GM18511 (cell line): ENCODE results near the gene ARHGAP44.

Experiments
- ATAC-seq: cut with Tn5 transposase; IDR thresholded peaks from one replicate; pipeline ENCODE4 v1.9.1; 2021; ENCODE audit warnings: mild to moderate bottlenecking, moderate library complexity; ENCODE audit not compliant: unreplicated experiment

The ARHGAP44 gene, protein sequence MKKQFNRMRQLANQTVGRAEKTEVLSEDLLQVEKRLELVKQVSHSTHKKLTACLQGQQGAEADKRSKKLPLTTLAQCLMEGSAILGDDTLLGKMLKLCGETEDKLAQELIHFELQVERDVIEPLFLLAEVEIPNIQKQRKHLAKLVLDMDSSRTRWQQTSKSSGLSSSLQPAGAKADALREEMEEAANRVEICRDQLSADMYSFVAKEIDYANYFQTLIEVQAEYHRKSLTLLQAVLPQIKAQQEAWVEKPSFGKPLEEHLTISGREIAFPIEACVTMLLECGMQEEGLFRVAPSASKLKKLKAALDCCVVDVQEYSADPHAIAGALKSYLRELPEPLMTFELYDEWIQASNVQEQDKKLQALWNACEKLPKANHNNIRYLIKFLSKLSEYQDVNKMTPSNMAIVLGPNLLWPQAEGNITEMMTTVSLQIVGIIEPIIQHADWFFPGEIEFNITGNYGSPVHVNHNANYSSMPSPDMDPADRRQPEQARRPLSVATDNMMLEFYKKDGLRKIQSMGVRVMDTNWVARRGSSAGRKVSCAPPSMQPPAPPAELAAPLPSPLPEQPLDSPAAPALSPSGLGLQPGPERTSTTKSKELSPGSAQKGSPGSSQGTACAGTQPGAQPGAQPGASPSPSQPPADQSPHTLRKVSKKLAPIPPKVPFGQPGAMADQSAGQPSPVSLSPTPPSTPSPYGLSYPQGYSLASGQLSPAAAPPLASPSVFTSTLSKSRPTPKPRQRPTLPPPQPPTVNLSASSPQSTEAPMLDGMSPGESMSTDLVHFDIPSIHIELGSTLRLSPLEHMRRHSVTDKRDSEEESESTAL

DNA sequence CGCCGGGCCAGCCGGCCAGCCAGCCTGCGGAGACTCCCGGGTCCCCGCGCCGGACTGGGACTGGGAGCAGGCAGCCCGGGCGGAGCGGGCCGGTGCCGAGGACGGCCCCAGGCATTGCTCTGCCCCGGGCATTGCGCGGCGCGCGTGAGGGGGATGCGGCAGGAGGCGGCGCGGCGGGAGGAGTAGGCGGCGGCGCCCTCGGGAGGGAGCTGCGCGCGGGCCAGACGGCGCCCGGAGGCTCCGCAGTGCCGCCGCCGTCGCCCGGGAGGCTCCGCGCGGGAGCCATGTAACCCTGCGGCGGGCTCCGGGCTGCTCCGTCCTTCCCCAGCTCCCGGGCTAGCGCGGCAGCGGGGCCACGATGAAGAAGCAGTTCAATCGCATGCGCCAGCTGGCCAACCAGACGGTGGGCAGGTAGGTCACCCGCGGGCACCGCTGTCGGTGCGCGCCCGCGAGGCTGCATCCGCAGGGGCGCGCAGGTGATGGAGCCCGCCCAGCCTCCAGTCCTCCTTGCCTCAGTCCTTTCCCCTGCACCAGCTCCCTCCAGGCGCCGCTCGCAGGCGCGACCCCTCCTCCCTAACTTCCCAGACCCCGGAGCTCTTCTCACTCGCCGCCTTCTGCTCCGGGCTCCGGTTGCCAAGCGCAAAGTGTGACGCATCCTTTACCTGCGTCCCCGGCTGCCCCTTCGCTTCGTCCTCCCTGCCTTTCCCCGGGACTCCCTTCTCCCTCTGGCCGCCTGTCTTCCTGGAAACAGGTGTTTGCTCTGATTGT is at the start of gene ARHGAP44:
ARHGAP44 (plus strand) TSS at position 18 of the 768 bp plus-strand sequence; CDS start at position 359, 341 bp downstream.
- peak; percentile 88 for ATAC-seq

DNA sequence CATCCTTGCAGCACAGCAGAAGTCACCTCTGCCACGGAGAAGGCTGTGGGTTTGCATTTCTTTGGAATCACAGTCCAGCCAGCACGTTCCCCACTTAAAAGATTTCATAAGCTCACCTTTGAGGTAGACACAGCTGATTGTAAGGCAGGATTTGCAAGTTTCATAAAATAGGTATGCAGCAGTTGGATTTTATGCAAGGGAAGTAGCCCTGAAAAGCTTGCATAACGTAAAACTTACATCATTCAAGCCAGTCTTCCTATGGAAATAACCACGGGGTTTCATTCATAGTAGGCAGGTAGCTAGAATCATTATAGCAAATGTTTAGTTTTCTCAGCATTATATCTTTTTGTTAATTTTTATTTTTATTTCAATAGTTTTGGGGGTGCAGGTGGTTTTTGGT is 49.8 kb upstream of the ARHGAP44 start:
- no peak for ATAC-seq

DNA sequence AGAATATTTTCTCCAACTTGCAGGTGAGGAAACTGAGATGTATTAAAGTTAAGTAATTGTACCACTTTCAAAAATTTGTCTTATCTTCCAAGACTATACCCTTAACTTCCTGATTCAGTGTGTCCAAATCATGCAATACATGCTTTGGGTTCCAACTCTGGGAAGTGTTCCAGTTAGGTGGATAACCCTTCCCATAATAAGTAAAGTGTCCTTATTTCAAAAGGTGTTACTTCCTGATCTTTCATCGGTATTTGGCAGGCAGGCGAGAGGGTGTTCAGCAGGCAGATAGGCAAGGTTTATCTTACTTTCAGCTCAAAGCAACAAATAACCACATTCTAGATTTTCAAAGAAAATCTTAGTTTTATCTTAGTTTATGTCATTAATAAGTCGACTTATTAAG is 46.3 kb upstream of the ARHGAP44 start:
- no peak for ATAC-seq

DNA sequence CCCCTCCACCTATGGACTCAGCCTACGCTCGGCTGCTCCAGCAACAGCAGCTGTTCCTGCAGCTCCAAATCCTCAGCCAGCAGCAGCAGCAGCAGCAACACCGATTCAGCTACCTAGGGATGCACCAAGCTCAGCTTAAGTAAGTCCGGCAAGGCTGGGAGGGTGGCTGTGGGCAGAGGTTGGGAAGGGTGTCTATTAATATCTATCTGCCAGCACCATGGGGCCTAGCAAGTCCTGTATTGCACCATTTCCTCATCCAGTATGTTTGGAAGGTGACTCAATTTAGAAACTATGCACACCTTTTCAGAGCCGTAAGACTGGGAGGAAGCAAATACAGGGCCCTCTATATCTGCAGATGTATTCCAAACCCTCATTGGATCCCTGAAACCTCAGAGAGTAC is 45.0 kb upstream of the ARHGAP44 start:
- ATAC-seq: no peak

DNA sequence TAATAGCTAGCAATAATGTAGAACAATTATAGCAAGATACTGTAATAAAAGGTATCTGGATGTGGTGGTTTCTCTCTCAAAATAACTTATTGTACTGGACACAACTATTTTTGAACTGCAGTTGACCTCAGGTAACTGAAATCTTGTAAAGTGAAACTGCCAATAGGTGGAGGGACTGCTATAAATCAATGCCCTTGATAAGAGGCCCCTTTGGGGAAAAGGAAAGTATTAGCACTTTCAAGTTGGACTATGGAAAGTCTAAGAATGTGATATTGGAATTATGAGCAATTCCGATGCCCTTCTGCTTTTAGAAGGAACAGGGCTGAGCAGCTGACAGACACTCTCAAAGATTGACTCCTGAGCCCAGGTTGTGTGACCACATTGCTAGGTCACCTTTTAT is 44.5 kb upstream of the ARHGAP44 start:
- no peak for ATAC-seq

DNA sequence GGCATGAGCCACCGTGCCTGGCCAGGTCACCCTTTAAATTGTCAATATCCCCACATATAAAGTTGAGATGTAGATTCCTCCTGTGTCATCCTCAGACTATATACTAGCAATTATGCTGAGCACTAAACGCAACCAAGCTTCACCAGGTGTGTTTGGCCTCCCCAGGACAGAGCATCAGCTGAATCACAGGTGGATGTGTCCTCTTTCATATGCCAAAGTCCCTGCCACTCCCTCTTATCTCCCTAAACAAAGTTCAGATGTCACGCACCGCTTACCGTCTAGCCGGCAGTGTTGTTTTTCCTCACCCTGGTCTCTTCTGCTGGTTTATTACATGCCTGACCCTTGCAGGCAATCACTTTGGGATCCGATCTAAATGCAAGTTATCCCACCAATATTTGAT is 43.8 kb upstream of the ARHGAP44 start:
- ATAC-seq: no peak

DNA sequence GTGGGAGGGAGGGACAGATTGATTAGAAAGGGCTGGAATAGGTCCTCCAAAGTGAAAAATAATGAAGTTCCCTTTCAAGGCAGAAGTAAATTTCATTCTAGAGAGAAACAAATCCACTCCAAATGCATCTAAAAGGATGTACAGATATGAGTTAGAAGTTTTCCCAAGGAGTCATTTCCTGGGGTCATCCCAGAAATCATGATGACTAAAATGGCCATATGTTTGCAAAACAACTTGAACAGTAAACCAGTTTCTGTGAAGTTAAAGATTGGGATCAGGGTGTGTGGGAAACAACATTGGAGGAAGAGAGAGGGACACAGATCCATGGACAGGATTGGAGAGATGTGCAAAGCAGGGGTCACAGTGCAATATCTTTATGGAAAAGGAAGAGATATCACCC is 32.5 kb upstream of the ARHGAP44 start:
- ATAC-seq: no peak

DNA sequence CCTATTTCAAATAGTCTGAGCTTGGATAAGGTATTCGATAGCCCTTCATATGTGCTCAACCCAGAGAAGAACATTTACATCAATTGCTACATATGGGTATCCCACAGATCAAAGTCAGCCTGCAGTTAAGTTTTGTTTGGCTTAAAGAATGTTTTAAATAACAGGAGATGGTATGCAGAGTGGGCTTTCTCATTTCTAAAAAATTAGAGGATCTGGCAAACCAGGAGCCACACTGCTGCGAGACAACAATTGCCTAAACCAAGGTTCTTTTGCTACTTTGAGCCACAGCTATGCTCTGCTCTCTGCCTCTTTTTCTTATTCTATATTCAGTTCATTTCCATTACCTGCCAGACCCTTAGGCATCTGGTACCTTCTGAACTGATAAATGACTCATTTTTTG is 30.2 kb upstream of the ARHGAP44 start:
- no peak for ATAC-seq

DNA sequence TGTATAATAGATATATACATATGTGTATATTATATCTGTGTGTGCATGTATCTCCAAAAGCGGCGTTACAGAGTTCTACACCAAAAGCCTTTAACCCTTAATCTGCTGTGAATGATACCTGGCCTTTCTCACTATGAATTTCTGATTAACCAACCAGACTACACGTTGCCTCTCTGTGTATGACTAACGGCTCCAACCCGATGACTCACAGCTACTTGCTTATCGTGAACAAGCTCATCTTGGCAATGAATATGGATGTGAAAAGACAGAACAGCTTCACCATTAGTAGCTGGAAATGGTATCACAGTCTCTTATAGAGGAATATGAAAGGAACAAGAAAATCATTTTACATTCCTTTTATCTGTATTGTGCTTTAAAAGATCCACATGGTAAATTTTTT is 23.8 kb upstream of the ARHGAP44 start:
- ATAC-seq: no peak

DNA sequence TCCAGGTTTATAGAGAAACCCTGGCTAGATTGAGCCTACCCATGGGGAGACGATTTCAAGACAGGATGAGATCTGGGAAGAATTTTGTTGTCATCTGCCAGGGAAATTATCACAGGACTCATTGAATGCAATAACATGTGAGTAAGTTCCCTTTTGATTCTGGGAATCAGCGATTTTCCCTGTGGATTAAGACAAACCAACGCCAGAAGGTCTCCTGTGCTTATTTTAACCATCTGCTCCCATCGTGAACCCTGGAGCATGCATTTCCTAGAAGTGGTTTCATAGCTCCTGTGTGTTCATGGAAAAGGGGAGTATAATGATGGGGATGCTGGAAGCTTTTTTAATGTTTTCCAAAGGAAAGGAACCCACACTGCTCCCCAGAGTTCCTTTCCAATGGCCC is 21.0 kb upstream of the ARHGAP44 start:
- no peak for ATAC-seq

DNA sequence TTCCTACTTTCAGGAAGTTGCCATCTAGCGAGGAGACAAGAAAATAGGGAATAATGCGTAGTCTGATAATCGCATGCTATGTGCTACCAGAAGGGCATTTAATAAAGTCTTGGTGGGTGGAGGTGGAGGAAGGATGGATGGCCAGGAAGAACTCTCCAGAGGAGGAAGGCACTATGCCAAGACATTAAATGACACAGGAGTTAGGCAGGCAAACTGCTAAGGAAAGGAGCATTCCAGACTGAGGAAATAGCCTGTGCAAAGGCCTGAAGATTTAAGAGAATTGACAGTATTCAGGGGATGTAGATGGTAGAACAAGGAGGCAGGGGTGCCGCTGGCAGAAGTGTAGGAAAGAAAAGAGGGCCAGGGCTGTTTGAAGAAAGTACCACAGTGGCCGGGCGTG is 19.3 kb upstream of the ARHGAP44 start:
- ATAC-seq: no peak

DNA sequence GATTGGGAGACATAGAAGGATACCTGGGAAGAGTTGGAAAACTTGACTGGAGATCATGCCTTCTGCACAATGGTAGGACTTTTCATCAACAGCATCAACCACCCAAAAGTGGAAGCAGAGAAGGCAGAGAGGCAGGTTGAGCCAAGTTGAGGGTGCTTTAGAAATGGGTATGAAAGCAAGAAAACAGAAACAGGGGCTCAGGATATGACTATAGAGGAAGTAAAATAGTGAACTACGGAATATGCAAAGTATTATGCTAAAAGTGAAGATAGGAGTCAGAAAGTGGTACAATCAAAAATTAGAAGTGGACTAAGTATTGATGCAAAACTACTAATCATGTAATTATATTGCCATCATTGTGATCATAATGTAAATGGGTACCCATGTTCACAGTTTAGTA is 16.1 kb upstream of the ARHGAP44 start:
- no peak for ATAC-seq

DNA sequence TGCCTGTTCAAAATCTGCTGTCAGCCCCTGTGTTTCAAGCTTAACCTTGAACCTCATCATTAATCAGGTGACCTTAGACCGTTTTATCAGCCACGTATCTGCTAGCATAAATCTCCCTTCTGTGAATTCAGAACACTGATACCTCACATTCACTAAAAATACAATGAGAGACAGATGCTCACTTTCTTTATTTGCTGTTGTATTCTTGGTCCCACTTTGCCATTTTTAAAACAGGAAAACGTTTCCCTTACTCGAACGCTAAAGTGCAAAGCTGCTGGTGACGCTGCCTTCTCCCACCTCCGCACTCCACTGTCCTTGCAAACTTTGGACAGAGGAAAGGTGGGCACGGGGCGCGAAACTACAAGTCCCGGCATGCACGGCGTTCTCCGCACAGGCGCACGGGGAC is 220 bp upstream of the ARHGAP44 start:
- peak; percentile 97 for ATAC-seq

DNA sequence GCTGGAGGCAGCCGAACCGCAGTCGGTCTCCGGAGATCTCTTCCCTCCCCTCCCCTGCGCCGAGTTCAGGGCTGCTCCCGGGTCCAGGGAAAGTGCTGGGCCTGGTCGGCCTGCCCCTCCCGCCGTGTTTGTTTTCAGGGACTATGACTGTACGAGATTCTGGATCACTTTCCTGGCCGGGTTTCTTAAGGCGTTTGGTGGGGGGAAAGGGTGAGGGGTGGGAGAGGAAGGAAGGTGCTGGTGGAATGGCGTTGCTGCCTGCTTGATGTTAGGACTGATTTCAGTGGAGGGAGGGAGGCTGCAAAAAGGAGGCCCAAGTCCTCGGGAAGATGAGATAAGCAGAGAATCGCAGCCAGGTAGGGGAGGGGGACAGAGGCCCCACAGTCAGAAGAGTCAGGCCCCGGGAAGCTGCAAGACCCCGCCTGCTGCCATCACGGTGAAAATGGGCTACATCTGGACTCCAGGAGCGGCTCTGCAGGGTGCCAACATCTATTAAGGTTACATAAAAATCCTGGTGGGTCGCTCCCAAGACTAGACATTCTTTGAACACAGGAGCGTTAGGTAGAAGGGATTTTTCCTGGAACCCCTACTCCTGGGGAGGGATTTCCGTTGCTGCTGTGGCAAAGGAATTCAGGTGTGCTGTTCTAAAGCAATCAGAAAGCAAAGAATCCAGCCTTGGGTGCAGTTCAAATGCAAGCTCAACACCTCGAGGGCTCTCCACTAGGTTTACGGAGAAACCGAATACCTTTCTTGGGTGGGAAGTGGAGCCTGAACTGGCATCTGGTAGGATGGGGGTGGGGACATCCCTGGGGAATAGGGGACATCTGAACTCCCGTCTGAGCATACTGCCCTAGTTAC is 1.2 kb downstream of the ARHGAP44 start:
- no peak for ATAC-seq

DNA sequence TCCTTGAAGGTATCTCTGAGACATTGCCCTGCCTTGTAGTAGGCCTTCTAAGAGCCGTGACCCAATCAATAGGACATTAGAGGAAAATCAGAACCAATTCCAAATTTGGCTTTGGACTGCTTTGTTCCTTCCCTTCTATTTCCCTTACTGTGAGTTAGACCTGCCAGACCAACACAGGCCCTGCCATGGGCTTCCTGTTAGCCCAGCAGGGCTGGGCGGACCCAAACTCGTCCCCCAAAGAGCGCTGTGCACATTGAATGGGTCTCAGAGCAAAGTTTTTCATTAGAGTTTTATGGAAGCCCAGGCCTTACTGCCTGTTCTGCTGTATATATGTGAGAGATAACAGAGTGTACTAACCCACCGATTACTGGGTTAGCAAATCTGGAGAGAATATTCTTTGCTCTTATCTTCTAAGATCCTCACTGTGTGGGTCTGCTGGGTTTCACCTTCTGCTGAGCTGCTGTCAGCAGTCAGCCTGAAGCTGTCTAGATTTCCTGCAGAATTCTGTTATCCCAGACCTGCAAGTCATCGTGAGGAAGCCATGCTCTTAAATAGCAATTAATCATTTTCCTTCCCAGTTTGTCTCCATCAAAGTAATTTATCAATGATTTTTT is 5.7 kb downstream of the ARHGAP44 start:
- ATAC-seq: no peak

DNA sequence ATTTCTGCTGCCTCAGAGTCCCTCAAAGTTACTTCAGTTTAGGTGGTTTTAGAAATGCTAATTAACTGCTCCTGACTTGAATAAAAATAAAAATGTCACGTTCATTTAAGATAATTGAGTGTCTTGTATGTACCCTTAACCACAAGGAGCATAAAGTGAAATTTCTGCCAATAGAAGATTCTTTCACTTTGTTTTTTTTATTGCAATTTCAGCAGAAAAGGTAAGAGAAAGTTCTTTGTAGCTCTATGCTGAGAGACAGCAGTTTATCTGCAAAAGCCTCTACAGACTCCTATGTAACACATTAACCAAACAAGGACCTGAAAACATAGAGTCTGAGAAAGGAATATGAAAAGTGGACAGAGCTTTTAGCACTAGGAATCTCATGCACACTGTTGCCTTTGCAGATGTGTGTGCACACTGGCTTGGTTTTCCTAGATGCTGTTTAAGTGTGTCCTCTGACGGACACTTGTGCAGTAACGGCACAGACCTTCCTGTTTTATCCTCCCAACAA is 11.6 kb downstream of the ARHGAP44 start:
- ATAC-seq: no peak

DNA sequence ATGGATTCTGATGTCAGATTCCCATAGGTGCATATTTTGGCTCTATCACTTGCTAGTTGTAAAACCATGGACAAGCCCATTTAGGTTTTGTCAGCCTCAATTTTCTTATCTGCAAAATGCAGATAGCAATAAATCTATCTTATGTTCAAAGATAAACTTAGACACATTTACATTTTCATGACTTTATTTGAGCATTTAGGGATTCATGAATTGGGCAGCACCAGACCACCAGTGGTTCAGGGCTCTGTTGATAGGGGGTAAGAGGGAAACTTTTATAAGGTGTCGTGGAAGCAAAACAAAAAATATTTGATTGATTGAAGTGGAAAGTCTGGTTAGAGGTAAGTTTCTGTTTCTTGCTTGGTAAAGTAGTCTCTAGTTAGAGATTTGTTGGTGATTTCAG is 17.3 kb downstream of the ARHGAP44 start:
- no peak for ATAC-seq

DNA sequence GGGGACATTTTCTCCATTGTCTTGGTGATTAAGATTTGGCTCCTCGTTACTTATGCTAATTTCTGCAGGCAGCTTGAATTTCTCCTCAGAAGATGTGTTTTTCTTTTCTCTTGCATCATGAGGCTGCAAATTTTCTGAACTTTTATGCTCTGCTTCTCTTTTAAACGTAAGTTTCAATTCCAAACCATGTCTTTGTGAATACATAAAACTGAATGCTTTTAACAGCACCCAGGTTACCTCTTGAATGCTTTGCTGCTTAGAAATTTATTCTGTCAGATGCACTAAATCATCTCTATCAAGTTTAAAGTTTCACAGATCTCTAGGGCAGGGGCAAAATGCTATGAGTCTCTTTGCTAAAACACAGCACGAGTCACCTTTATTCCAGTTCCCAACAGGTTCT is 19.4 kb downstream of the ARHGAP44 start:
- no peak for ATAC-seq

DNA sequence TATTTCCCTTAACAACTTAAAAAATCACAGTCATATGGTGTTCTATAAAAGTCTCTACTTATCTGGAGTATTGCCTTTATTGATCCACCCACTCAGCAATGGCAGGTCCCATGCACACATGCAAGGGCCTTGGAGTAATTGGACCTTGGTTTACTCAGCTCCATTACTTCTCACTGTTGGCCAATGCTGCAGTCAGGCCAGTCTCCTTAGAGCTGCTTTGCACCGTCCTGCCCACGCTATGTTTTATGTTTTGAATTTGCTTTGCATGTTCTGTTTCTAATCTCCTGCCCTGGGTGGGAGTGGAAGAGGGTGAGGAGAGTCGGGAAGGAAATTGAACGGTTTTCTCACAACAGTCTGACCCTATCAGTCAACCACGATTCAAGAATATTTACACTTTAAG is 23.6 kb downstream of the ARHGAP44 start:
- no peak for ATAC-seq

DNA sequence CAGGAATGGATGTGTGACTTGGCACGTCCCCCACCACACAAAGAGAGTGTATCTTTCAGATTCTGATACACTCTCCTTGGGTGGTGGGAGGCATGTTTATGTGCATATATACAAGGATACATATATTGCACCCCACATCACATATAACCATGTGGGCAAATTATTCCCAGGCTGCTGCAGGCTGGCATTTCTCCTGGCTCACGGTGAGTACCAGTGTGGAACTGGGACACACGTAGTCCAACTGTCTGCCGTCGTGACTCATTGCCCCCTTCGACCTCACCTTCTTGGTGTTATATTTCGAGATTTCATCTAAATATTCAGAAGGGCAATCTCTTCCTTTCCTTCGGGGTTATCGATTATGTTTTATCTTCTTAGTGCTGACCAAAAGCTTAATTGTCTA is 24.4 kb downstream of the ARHGAP44 start:
- ATAC-seq: no peak
